Lower lobe of right lung (tissue), 2 donors: ENCODE data around the gene HGD. TPM values are rescaled to one million over a fixed set of nuclear protein-coding genes. Genes with fewer than 3 reads are reported as not detected.

Source experiments
- ATAC-seq, 2 donors: fragments of 200-7000 bp; cut with Tn5 transposase; one replicate each; pipeline ENCODE4 v1.9.1; 2020 to 2022; ENCODE audit warnings: mild to moderate bottlenecking in 2 of 2, moderate library complexity in 2 of 2
- DNase-seq: peaks from one replicate; pipeline ENCODE4 v3.0.0-alpha.2; 2020
- H3K27ac ChIP-seq: fragments of 200-600 bp; one replicate; pipeline ENCODE4 v1.8.0; 2022
- H3K27me3 ChIP-seq: fragments of 200-600 bp; one replicate; pipeline ENCODE4 v1.8.0; 2022; ENCODE audit warnings: low read depth
- H3K36me3 ChIP-seq: fragments of 200-600 bp; one replicate; pipeline ENCODE4 v1.8.0; 2022; ENCODE audit warnings: mild to moderate bottlenecking
- H3K4me1 ChIP-seq: fragments of 200-600 bp; one replicate; pipeline ENCODE4 v1.8.0; 2022
- H3K4me3 ChIP-seq: fragments of 200-600 bp; one replicate; pipeline ENCODE4 v1.8.0; 2022; ENCODE audit warnings: mild to moderate bottlenecking
- H3K9me3 ChIP-seq: fragments of 200-600 bp; one replicate; pipeline ENCODE4 v1.8.0; 2022
- CTCF ChIP-seq: fragments of 200-600 bp; IDR thresholded peaks from one replicate; pipeline ENCODE4 v1.8.0; 2022; ENCODE audit warnings: antibody characterized with exemption, mild to moderate bottlenecking
- intact Hi-C: fragments of 100-400 bp; cut with DNase I; formaldehyde crosslinking; loops from one replicate; pipeline ENCODE4 v1.11.0; 2022
- total RNA-seq: library from RNA; stranded (reverse); fragmentation: NEBNext Ultra II Directional; extraction: Animal tissue kit (Norgen Biotek cat#: 25700); gene quantifications from one replicate; pipeline ENCODE4 v1.2.1, GENCODE V29; 2021
- donor health status: DM: no; HTN: yes; CAD: no; lungs with severe emphysema.

HGD gene
- total RNA-seq, 1 donor from 2014 or later: 1.7 TPM

- no peak for TF ChIP-seq CTCF
- DNase-seq: no peak
- H3K4me1 ChIP-seq: peaks cover 44% of the 10 kb centered on the region
- H3K27ac ChIP-seq: no peak overlapping the region
- H3K4me3 ChIP-seq: peak overlapping the region; percentile 80
- no peaks in the 10 kb centered on the region for H3K9me3 ChIP-seq
- H3K36me3 ChIP-seq: peaks cover 46% of the 10 kb centered on the region
- H3K27me3 ChIP-seq: no peaks in the 10 kb centered on the region
- ATAC-seq: no peak
- intact Hi-C loops: no loop called here
These were observed 84.5 kb downstream of the HGD start for GRCh38 chr3:120597445-120598049.

- no peak for TF ChIP-seq CTCF
- peaks cover 44% of the 10 kb centered on the region for H3K4me1 ChIP-seq
- H3K4me3 ChIP-seq: peak overlapping the region; percentile 80
- DNase-seq (no peak), ATAC-seq (no peak)
- H3K9me3 ChIP-seq: no peaks in the 10 kb centered on the region
- H3K36me3 ChIP-seq: peaks cover 39% of the 10 kb centered on the region
- no peaks in the 10 kb centered on the region for H3K27me3 ChIP-seq
- intact Hi-C loops: no loop called here
- peak overlapping the region; percentile 95 for H3K27ac ChIP-seq
These were observed 85.2 kb downstream of the HGD start for GRCh38 chr3:120596853-120597223.

- DNase-seq (peak; percentile 99), ATAC-seq (peak; percentile 100)
- Histone ChIP-seq H3K4me3 (peak within 1 kb of the TSS; percentile 80), H3K4me1 (peaks cover 44% of the 10 kb centered on the region), H3K27me3 (no peaks in the 10 kb centered on the region), H3K36me3 (peaks cover 33% of the 10 kb centered on the region), H3K9me3 (no peaks in the 10 kb centered on the region), H3K27ac (peak within 1 kb of the TSS; percentile 95)
- TF ChIP-seq CTCF: no peak
- intact Hi-C loops: no loop called here
These were observed 85.8 kb downstream of the HGD start, which contains the start of gene NDUFB4 for GRCh38 chr3:120596116-120596852. Gene NDUFB4, plus strand, starts transcription at chr3:120596336. Its CDS starts 24 bp downstream, at chr3:120596360.

- no peaks in the 10 kb centered on the region for H3K27me3 ChIP-seq
- intact Hi-C loops: no loop called here
- no peak for TF ChIP-seq CTCF
- no peaks in the 10 kb centered on the region for H3K9me3 ChIP-seq
- peaks cover 44% of the 10 kb centered on the region for H3K4me1 ChIP-seq
- ATAC-seq: no peak
- peak overlapping the region; percentile 80 for H3K4me3 ChIP-seq
- no peak for DNase-seq
- peak overlapping the region; percentile 95 for H3K27ac ChIP-seq
- peaks cover 28% of the 10 kb centered on the region for H3K36me3 ChIP-seq
These were observed 86.3 kb downstream of the HGD start for GRCh38 chr3:120595788-120596115.

- Histone ChIP-seq H3K4me1 (no peaks in the 10 kb centered on the region), H3K4me3 (no peak overlapping the region), H3K27me3 (no peaks in the 10 kb centered on the region), H3K36me3 (no peaks in the 10 kb centered on the region), H3K9me3 (no peaks in the 10 kb centered on the region), H3K27ac (no peak overlapping the region)
- ATAC-seq (no peak), DNase-seq (no peak)
- intact Hi-C loops: no loop called here
- no peak for TF ChIP-seq CTCF
These were observed 94.6 kb downstream of the HGD start for GRCh38 chr3:120587332-120587975.

Other genes starting within 250 kb of the HGD start
- 233 TPM for gene FSTL1, start 231.2 kb downstream of the HGD start, total RNA-seq
- 100 TPM for gene NDUFB4, start 85.9 kb downstream of the HGD start, total RNA-seq
- 24.5 TPM for gene RABL3, start 60.3 kb upstream of the HGD start, total RNA-seq
- gene GTF2E1, start 60.5 kb upstream of the HGD start, total RNA-seq: 18.5 TPM
- not detected for gene STXBP5L, start 226.0 kb upstream of the HGD start, total RNA-seq